NCI-H69 (cell line): ENCODE results near the gene ZNF654.
A peak's percentile ranks its signal among the peaks of the same experiment; 100 is the strongest.
"Not testable (repeated sequence)": the region's sequence is repeated elsewhere in the genome, so short reads cannot be mapped to it uniquely, and the experiment has no call there.

ENCODE experiments used
- DNase-seq: peaks from one replicate; lab custom pipeline; 2025; lab: John Stamatoyannopoulos, UW

Gene ZNF654

GRCh38 chr3:88142094-88142624 lies 83.1 kb downstream of the ZNF654 start:
- DNase-seq: no peak

GRCh38 chr3:88147261-88147660 lies 88.2 kb downstream of the ZNF654 start:
- DNase-seq: no peak

GRCh38 chr3:88148651-88149050 lies 89.6 kb downstream of the ZNF654 start:
- DNase-seq: peak; percentile 21

- DNase-seq: peak; percentile 77
Observed at GRCh38 chr3:88149101-88149508, 90.0 kb downstream of the ZNF654 start.

GRCh38 chr3:88149509-88150362 lies 90.7 kb downstream of the ZNF654 start, which contains the start of gene C3orf38:
C3orf38 (plus strand) TSS chr3:88149959; CDS start chr3:88150053, 94 bp downstream.
- peak; percentile 91 for DNase-seq

GRCh38 chr3:88150371-88150770 lies 91.3 kb downstream of the ZNF654 start:
- DNase-seq: peak; percentile 32

- peak; percentile 4 for DNase-seq
Observed at GRCh38 chr3:88150806-88151205, 91.8 kb downstream of the ZNF654 start.

- DNase-seq: peak; percentile 1
Observed at GRCh38 chr3:88151358-88151757, 92.3 kb downstream of the ZNF654 start.

- DNase-seq: no peak
Observed at GRCh38 chr3:88152841-88153240, 93.8 kb downstream of the ZNF654 start.

GRCh38 chr3:88166419-88166971 lies 107.4 kb downstream of the ZNF654 start:
- no peak for DNase-seq

- DNase-seq: no peak
Observed at GRCh38 chr3:88167173-88167572, 108.1 kb downstream of the ZNF654 start.

- DNase-seq: no peak
Observed at GRCh38 chr3:88167704-88168103, 108.6 kb downstream of the ZNF654 start.

GRCh38 chr3:88168171-88168570 lies 109.1 kb downstream of the ZNF654 start:
- DNase-seq: no peak

- peak; percentile 13 for DNase-seq
Observed at GRCh38 chr3:88180398-88180999, 121.4 kb downstream of the ZNF654 start.

- DNase-seq: not testable (repeated sequence)
Observed at GRCh38 chr3:88182165-88182918, 123.3 kb downstream of the ZNF654 start.

- no peak for DNase-seq
Observed at GRCh38 chr3:88188436-88188835, 129.4 kb downstream of the ZNF654 start.

- no peak for DNase-seq
Observed at GRCh38 chr3:88189361-88189810, 130.3 kb downstream of the ZNF654 start.

- no peak for DNase-seq
Observed at GRCh38 chr3:88191872-88192409, 132.9 kb downstream of the ZNF654 start.

GRCh38 chr3:88192631-88193030 lies 133.6 kb downstream of the ZNF654 start:
- DNase-seq: no peak
